Measurements from ENCODE around the gene EPB41L4A. TPM values are rescaled to one million over a fixed set of nuclear protein-coding genes. Genes with fewer than 3 reads are reported as not detected.

Gene EPB41L4A
- total RNA-seq, 1 donor from 2014 or later, result 37.7 TPM

- TF ChIP-seq, protein P1, sequence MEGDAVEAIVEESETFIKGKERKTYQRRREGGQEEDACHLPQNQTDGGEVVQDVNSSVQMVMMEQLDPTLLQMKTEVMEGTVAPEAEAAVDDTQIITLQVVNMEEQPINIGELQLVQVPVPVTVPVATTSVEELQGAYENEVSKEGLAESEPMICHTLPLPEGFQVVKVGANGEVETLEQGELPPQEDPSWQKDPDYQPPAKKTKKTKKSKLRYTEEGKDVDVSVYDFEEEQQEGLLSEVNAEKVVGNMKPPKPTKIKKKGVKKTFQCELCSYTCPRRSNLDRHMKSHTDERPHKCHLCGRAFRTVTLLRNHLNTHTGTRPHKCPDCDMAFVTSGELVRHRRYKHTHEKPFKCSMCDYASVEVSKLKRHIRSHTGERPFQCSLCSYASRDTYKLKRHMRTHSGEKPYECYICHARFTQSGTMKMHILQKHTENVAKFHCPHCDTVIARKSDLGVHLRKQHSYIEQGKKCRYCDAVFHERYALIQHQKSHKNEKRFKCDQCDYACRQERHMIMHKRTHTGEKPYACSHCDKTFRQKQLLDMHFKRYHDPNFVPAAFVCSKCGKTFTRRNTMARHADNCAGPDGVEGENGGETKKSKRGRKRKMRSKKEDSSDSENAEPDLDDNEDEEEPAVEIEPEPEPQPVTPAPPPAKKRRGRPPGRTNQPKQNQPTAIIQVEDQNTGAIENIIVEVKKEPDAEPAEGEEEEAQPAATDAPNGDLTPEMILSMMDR (IDR thresholded peaks at IDR 0.05; ENCODE audit: unreplicated experiment), result no peak
- no peak overlapping the region for H3K27ac Mint-ChIP-seq
- no peak overlapping the region for H3K4me3 Mint-ChIP-seq (ENCODE audit: low read depth)
- H3K36me3 Mint-ChIP-seq (ENCODE audit: insufficient read depth), result peaks cover 6% of the 10 kb centered on the region
- H3K27me3 Mint-ChIP-seq, result no peaks in the 10 kb centered on the region
- H3K9me3 Mint-ChIP-seq (ENCODE audit: low read depth), result no peaks in the 10 kb centered on the region
- DNase-seq (ENCODE audit: low spot score, unreplicated experiment), result no peak
- peaks cover 7% of the 10 kb centered on the region for H3K4me1 Mint-ChIP-seq (ENCODE audit: low read depth)
Measured at GRCh38 chr5:112263469-112263868, 155.6 kb downstream of the EPB41L4A start.

DNA sequence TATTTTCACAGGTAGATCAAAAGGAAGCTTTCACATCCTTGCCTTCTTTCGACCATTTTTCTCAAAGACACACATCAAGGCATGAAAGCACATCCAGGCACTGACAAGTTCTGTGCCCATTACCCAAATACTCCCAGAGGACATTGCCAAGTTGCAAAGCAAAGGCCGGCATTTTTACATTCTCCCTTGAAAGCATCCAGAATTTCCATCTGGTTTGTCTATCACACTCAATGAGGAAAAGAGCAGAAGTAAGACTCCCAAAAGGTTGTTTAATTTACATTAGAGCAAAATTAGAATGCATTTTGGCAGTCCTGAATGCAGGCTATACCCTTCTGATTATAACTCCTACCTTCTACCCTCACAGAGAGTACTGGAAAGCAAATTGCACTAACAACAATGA is 160.5 kb downstream of the EPB41L4A start:
- H3K36me3 Mint-ChIP-seq (ENCODE audit: insufficient read depth), result peaks cover 4% of the 10 kb centered on the region
- H3K9me3 Mint-ChIP-seq (ENCODE audit: low read depth), result no peaks in the 10 kb centered on the region
- DNase-seq (ENCODE audit: low spot score, unreplicated experiment), result no peak
- no peak overlapping the region for H3K4me3 Mint-ChIP-seq (ENCODE audit: low read depth)
- H3K4me1 Mint-ChIP-seq (ENCODE audit: low read depth), result no peaks in the 10 kb centered on the region
- no peaks in the 10 kb centered on the region for H3K27me3 Mint-ChIP-seq
- H3K27ac Mint-ChIP-seq, result no peak overlapping the region
- TF ChIP-seq, protein P1 (IDR thresholded peaks at IDR 0.05; ENCODE audit: unreplicated experiment), result no peak

GRCh38 chr5:112257976-112258375 is 161.1 kb downstream of the EPB41L4A start:
- Mint-ChIP-seq H3K27ac (no peak overlapping the region), H3K4me3 (ENCODE audit: low read depth) (no peak overlapping the region), H3K4me1 (ENCODE audit: low read depth) (no peaks in the 10 kb centered on the region), H3K27me3 (no peaks in the 10 kb centered on the region), H3K9me3 (ENCODE audit: low read depth) (no peaks in the 10 kb centered on the region), H3K36me3 (ENCODE audit: insufficient read depth) (peaks cover 4% of the 10 kb centered on the region)
- DNase-seq (ENCODE audit: low spot score, unreplicated experiment), result no peak
- TF ChIP-seq, protein P1 (IDR thresholded peaks at IDR 0.05; ENCODE audit: unreplicated experiment), result no peak

- no peaks in the 10 kb centered on the region for H3K4me1 Mint-ChIP-seq (ENCODE audit: low read depth)
- H3K27me3 Mint-ChIP-seq, result no peaks in the 10 kb centered on the region
- no peak overlapping the region for H3K27ac Mint-ChIP-seq
- no peak overlapping the region for H3K4me3 Mint-ChIP-seq (ENCODE audit: low read depth)
- TF ChIP-seq, protein P1 (IDR thresholded peaks at IDR 0.05; ENCODE audit: unreplicated experiment), result no peak
- H3K9me3 Mint-ChIP-seq (ENCODE audit: low read depth), result no peaks in the 10 kb centered on the region
- DNase-seq (ENCODE audit: low spot score, unreplicated experiment), result no peak
- H3K36me3 Mint-ChIP-seq (ENCODE audit: insufficient read depth), result peaks cover 2% of the 10 kb centered on the region
Measured at GRCh38 chr5:112257005-112257404, 162.1 kb downstream of the EPB41L4A start.

DNA sequence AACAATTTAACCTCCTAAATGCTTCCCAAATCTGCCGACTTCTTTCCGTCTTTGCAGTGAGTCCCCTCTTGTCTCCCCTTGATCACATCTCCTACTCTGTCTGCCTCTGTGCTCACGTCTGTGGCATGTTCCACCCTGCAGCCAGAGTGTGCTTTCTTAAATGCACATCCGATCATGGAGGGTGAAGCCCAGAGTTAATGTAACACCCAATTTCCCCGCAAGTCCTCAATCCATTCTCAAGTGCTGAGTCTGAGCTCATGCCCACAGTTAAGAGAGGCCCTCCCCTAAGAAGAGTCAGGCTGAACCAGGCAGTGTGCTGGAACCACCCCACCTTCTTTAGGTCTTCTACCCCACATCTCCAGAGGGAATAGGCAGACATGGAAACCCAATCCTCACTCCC is 164.8 kb downstream of the EPB41L4A start:
- Mint-ChIP-seq H3K4me1 (ENCODE audit: low read depth) (no peaks in the 10 kb centered on the region), H3K27ac (no peak overlapping the region), H3K4me3 (ENCODE audit: low read depth) (no peak overlapping the region), H3K27me3 (no peaks in the 10 kb centered on the region), H3K36me3 (ENCODE audit: insufficient read depth) (no peaks in the 10 kb centered on the region), H3K9me3 (ENCODE audit: low read depth) (no peaks in the 10 kb centered on the region)
- TF ChIP-seq, protein P1 (IDR thresholded peaks at IDR 0.05; ENCODE audit: unreplicated experiment), result no peak
- no peak for DNase-seq (ENCODE audit: low spot score, unreplicated experiment)

Data from progenitor cell of endocrine pancreas (in vitro differentiated cells).